GM19463 (cell line): Measurements from ENCODE around the gene PTGFRN.
"Not testable (repeated sequence)": the region's sequence is repeated elsewhere in the genome, so short reads cannot be mapped to it uniquely, and the experiment has no call there.

ENCODE experiments used
- ATAC-seq: cut with Tn5 transposase; IDR thresholded peaks from one replicate; pipeline ENCODE4 v1.9.1; 2021; ENCODE audit warnings: mild to moderate bottlenecking, moderate library complexity; ENCODE audit not compliant: unreplicated experiment

PTGFRN gene

DNA sequence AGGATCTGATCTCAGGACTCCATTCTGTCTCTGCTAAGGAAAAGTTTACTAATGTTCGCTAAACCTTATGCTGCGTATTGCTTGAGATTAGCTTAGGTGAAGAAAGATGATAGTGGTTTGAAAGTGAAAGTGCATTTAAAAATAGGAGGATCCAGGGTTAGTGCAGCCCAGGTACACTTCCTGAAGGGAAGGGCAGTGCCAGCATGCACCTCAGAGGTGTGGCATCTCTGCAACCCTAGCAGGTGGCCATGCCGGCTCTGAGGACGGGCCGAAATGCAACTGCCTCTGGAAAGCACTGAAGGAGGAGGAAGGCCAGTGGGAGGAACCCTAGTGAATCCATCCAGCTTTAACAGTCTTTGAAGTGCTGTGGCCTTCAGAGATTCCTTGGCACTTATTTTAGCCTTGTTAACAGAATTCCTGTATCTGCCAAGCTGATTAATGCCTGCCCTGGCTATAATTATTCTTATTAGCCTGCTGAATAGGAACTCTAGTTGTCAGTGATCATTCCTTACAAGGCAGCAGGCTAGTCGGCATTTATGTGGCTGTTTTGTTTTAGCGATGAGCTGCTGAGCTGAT lies 5.5 kb downstream of the PTGFRN start:
- no peak for ATAC-seq

GRCh38 chr1:116916002-116916401 lies 6.3 kb downstream of the PTGFRN start:
- no peak for ATAC-seq

- no peak for ATAC-seq
Measured at GRCh38 chr1:116916533-116917445, 7.1 kb downstream of the PTGFRN start.

DNA sequence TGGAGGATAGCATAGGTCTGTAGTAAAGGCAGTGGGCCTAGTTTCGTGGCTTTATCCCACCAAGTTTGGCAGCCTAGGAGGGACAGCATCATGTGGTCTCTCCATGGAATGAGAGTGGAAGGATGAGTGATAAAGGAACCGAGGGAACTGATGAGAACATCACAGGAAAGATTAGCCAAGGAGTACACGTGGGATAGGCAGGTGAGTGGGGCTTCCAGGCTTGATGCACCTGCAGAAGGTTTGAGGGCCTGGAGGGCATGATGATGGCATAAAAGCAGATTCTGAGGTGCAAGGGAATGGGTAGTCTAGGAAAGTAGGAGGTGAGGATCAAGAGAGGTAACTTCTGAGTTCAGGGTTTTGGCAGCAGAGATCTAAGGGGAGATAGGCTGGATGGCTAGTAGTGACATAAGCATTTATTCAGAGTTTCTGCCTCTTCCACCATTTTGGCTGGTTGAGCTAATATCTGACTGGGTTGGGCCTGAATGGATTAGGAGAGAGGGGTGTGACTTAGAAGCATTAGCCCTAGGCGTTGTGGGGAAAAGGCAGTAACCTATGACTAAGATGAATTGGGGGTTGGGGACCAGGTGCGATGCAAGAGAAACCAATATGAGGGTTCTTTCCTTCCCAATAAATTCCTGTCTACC lies 9.1 kb downstream of the PTGFRN start:
- no peak for ATAC-seq

GRCh38 chr1:116919802-116920201 lies 10.1 kb downstream of the PTGFRN start:
- ATAC-seq, result no peak

GRCh38 chr1:116920211-116920610 lies 10.5 kb downstream of the PTGFRN start:
- no peak for ATAC-seq

DNA sequence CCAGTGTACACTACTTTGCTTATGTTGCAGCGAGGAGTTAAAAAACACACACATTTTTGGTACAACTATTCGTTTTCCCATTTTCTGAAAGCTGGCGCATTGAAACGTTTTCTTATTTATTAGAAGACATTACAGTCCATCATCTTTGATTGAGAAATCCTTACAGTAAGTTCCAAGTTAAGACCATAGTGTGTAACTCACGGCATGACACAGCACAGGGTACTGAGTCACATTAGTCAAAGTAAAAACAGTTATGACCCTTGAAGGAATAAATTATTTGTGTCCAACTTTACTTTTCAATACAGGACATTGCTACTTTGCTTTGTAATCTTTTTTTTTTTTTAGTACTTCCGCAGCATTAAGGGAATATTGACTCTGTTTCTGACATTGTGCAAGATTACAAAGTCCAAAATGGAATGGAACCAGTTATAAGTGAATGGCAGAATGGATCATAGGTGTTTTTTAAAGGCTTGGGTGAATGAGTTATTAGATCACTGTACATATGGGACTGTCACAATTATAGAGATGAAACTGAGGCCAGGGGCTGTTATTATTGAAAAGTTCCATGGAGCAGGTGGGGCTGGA lies 11.7 kb downstream of the PTGFRN start:
- ATAC-seq, result no peak

- no peak for ATAC-seq
Measured at GRCh38 chr1:116921937-116922336, 12.2 kb downstream of the PTGFRN start.

DNA sequence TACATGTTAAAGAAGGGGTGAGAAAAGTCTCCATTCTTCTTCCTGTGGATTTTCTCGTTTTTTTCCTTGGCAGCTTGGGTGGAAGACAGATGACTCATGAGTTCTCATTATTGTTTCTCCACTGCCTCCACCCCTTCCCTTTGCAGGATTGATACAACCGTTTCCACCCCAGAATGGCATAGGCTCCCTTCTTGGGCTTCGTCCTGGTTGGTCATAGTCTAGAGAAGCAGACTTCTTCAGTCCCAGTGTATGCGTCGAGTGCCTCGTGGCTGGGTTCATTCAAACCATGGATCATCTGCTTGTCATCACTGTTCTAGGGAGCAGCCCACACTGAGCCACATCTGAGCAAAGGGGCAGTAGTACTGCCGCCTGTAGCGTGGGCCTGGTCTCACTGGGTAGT lies 13.7 kb downstream of the PTGFRN start:
- no peak for ATAC-seq

GRCh38 chr1:116927049-116927798 lies 17.5 kb downstream of the PTGFRN start:
- ATAC-seq, result no peak

DNA sequence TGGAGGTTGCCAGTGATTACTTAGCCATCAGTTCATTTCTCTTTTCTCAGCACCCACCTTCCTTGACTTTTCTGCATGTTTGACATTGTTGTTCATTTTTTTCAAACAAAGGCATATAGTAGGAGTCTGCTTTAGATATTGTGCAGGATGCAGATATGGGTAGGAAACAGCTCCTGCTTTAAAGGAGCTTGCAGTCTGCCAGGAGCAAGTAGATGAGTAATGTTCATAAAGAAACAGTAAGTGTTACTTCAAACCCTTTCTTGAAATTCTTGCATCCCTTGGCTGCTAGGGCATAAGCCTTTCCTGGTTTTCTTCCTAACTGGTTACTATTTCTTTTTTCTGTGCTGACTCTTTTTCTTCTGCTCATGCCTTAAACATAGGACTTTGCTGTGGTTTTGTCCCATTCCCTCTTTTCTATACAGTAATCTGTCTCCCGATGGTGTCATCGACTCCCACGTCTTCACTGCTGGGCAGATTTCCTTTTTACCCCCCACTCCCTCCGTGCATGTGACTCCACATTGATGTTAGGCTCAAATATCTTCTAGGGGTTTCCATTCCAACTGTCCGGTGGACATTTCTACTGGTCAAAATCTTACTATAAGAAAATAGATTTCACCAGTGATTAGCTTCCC lies 20.4 kb downstream of the PTGFRN start:
- no peak for ATAC-seq

- ATAC-seq, result no peak
Measured at GRCh38 chr1:116931016-116931918, 21.6 kb downstream of the PTGFRN start.

DNA sequence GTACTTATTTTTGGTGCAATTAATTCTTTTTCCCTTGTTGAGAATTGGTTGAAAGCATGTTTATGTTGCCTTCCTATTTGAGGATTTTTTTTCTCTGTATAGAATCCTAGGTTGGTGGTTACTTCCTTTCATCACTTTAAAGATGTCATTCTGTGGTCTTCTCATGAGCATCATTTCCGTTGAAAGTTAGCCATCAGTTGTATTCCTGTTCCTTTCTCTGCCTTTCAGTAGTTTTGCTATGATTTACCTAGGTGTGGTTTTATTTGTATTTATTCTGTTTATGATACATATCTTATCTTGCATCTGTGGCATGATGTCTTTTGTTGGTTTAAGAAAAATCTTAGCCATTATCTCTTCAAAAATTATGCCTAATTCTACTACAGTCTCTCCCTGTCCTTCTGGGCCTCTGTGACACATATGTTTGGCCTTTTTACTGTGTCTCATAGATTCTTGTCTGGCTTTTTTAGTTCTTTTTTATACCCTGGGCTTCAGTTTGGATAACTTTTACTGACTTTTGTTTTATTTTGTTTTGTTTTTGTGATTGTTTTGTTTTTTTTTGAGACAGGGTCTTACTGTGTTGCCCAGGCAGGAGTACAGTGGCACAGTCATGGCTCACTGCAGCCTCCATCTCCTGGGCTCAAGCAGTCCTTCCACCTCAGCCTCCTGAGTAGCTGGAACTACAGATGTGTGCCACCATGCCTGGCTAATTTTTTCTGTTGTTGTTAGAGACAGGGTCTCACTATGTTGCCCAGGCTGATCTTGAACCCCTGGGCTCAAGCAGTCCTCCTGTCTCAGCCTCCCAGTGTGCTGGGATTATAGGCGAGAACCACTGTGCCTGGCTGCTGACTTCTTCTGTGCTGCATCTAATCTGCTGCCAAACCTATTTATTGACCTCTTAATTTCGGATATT lies 24.1 kb downstream of the PTGFRN start:
- no peak for ATAC-seq

DNA sequence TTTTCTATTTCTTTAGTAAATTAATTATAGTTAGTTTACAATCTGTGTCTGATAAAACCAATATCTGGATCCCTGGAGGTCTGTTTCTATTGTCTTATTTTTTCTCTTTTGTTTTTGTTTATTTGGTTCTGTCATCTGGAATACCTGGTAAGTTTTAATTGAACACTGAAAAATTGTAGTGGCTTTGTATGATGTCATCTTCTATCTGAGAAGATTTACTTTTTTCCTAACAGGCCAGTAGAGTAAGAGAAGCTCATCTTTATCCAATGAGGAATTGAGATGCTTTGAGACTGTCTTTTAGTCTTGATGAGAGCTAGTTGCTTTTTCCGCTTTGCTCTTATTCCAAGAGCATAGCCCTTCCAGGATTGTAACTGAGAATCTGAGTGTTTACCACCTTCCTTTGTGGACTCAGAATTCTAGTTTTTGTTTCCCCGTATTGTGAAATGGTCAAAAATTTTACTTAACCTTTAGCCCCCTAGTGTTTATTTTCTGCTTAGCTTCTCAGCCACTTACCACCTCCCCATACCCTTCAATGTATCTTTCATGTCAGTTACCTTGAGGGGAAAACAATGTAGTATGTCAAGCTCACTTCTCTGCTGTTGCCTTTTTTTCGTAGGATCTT lies 25.0 kb downstream of the PTGFRN start:
- no peak for ATAC-seq

DNA sequence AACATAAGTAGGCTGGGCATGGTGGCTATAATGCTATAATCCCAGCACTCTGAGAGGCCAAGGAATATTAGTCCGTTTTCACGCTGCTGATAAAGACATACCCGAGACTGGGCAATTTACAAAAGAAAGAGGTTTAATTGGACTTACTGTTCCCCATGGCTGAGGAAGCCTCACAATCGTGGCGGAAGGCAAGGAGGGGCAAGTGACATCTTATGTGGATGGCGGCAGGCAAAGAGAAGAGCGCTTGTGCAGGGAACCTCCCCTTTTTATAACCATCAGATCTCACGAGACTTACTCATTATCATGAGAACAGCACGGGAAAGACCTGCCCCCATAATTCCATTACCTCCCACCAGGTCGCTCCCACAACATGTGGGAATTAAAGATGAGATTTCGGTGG lies 28.5 kb downstream of the PTGFRN start:
- ATAC-seq, result no peak

- ATAC-seq, result not testable (repeated sequence)
Measured at GRCh38 chr1:116939780-116940543, 30.2 kb downstream of the PTGFRN start.
